H1 (cell line): ENCODE results near the gene GPR162. TPM values are rescaled to one million over a fixed set of nuclear protein-coding genes. Genes with fewer than 3 reads are reported as not detected.
A peak's percentile ranks its signal among the peaks of the same experiment; 100 is the strongest.

Experiments
- CTCF ChIA-PET: fragments of 300-600 bp; sonication (Branson Sonifier 250); formaldehyde crosslinking; loops from one replicate; lab custom pipeline; 2021; ENCODE audit not compliant: partially characterized antibody; lab: Charles Lee
- POLR2A ChIA-PET: fragments of 300-600 bp; sonication (Branson Sonifier 250); formaldehyde crosslinking; loops from one replicate; lab custom pipeline; 2021; ENCODE audit warnings: inconsistent platforms; ENCODE audit not compliant: partially characterized antibody; lab: Charles Lee
- DNase-seq, 2 experiments: peaks; one replicate each; pipeline versions ENCODE4 v3.0.0 to v3.0.0-alpha.2; 2010 to 2022; ENCODE audit warnings: low spot score in 2 of 2, low read depth in 1 of 2, mixed read lengths in 1 of 2
- FAIRE-seq: peaks from 2 replicates; lab custom pipeline; 2011; peaks lifted over from hg19 to GRCh38; lab: Jason Lieb, UNC
- H2AFZ ChIP-seq: 2 replicates; pipeline ENCODE4 v1.8.1; 2012; ENCODE audit warnings: low read length, inconsistent platforms
- H2AK5ac ChIP-seq: 2 replicates; pipeline ENCODE4 v1.6.1; 2013; ENCODE audit warnings: low read depth, low read length
- H2BK120ac ChIP-seq: replicated peaks from 2 replicates; pipeline ENCODE3; 2013; ENCODE audit warnings: low read depth, low read length, inconsistent platforms
- H2BK12ac ChIP-seq: 2 replicates; pipeline ENCODE4 v1.6.1; 2013; ENCODE audit warnings: low read depth, low read length
- H2BK15ac ChIP-seq: 2 replicates; pipeline ENCODE4 v1.6.1; 2013; ENCODE audit warnings: low read length
- H2BK20ac ChIP-seq: 2 replicates; pipeline ENCODE4 v1.6.1; 2013; ENCODE audit warnings: low read length
- H2BK5ac ChIP-seq: 2 replicates; pipeline ENCODE4 v1.6.1; 2013; ENCODE audit warnings: low read depth, low read length
- H3K14ac ChIP-seq: 2 replicates; pipeline ENCODE4 v1.6.1; 2013; ENCODE audit warnings: inconsistent platforms; ENCODE audit not compliant: insufficient read length
- H3K18ac ChIP-seq: 2 replicates; pipeline ENCODE4 v1.6.1; 2013; ENCODE audit warnings: low read length; ENCODE audit errors: extremely low read depth
- H3K23ac ChIP-seq: 2 replicates; pipeline ENCODE4 v1.6.1; 2013; ENCODE audit warnings: inconsistent platforms; ENCODE audit not compliant: insufficient read length
- H3K23me2 ChIP-seq: 2 replicates; pipeline ENCODE4 v1.6.1; 2013; ENCODE audit warnings: low read depth, low read length
- H3K27ac ChIP-seq: 2 replicates; pipeline ENCODE4 v1.6.1; 2011; ENCODE audit warnings: low read depth, low read length, inconsistent platforms
- H3K27me3 ChIP-seq, 4 experiments: replicated peaks in 1 of 4; 1 replicate in 1 of 4; 2 replicates in 3 of 4; pipeline versions ENCODE4 v1.6.1 to v1.8.1; 2011 to 2013; ENCODE audit warnings: low read length in 3 of 4, mild to moderate bottlenecking in 3 of 4, inconsistent platforms in 2 of 4, mixed read lengths in 2 of 4, moderate library complexity in 1 of 4; ENCODE audit not compliant: control insufficient read depth in 3 of 4, insufficient read depth in 3 of 4; ENCODE audit errors: extremely low read depth in 1 of 4
- H3K36me3 ChIP-seq, 4 experiments: 2 replicates each; pipeline versions ENCODE4 v1.6.1 to v1.8.1; 2011 to 2013; ENCODE audit warnings: mild to moderate bottlenecking in 4 of 4, low read length in 3 of 4, moderate library complexity in 2 of 4, control low read depth in 1 of 4, inconsistent platforms in 1 of 4; ENCODE audit not compliant: insufficient read depth in 4 of 4, control insufficient read depth in 2 of 4
- H3K4ac ChIP-seq: replicated peaks from 2 replicates; pipeline ENCODE3; 2013; ENCODE audit warnings: low read length, low read depth, mixed read lengths, inconsistent platforms; ENCODE audit not compliant: insufficient read length
- H3K4me1 ChIP-seq, 4 experiments: replicated peaks in 1 of 4; 1 replicate in 1 of 4; 2 replicates in 3 of 4; pipeline versions ENCODE4 v1.6.1 to v1.8.1; 2011 to 2013; ENCODE audit warnings: low read length in 3 of 4, inconsistent platforms in 2 of 4, mixed read lengths in 1 of 4; ENCODE audit not compliant: insufficient read depth in 4 of 4, control insufficient read depth in 3 of 4
- H3K4me2 ChIP-seq, 2 experiments: 2 replicates each; pipeline versions ENCODE4 v1.6.1 to v1.8.1; 2011 to 2013; ENCODE audit warnings: low read depth in 2 of 2, low read length in 2 of 2, control low read depth in 1 of 2, inconsistent platforms in 1 of 2, mild to moderate bottlenecking in 1 of 2; ENCODE audit not compliant: insufficient read depth in 1 of 2
- H3K4me3 ChIP-seq, 4 experiments: fragments of 200-600, 300-600 bp in 1 of 4; sonication (generic), shearing (Covaris generic), sonication (Bioruptor Twin) in 1 of 4; 2 replicates each; pipeline versions ENCODE4 v1.5.1 to v1.8.1; 2011 to 2016; ENCODE audit warnings: low read length in 4 of 4, low read depth in 3 of 4, control low read depth in 2 of 4, inconsistent platforms in 2 of 4, mild to moderate bottlenecking in 2 of 4, mixed read lengths in 1 of 4, moderate library complexity in 1 of 4; ENCODE audit not compliant: insufficient read depth in 2 of 4; ENCODE audit errors: extremely low read depth in 1 of 4
- H3K56ac ChIP-seq: replicated peaks from 2 replicates; pipeline ENCODE3; 2013; ENCODE audit warnings: low read depth, mild to moderate bottlenecking, mixed read lengths, low read length, inconsistent platforms; ENCODE audit not compliant: insufficient read length
- H3K79me1 ChIP-seq: 2 replicates; pipeline ENCODE4 v1.6.1; 2013; ENCODE audit warnings: low read depth, low read length, control low read depth
- H3K79me2 ChIP-seq, 2 experiments: 2 replicates each; pipeline versions ENCODE4 v1.6.1 to v1.8.1; 2012 to 2013; ENCODE audit warnings: low read length in 2 of 2, mild to moderate bottlenecking in 2 of 2, inconsistent platforms in 1 of 2; ENCODE audit not compliant: insufficient read depth in 2 of 2, control insufficient read depth in 1 of 2
- H3K9ac ChIP-seq, 4 experiments: replicated peaks in 1 of 4; 1 replicate in 1 of 4; 2 replicates in 3 of 4; pipeline versions ENCODE4 v1.6.1 to v1.8.1; 2011 to 2013; ENCODE audit warnings: low read depth in 3 of 4, low read length in 3 of 4, control low read depth in 2 of 4, mild to moderate bottlenecking in 2 of 4, moderate library complexity in 2 of 4, inconsistent platforms in 1 of 4; ENCODE audit errors: extremely low read depth in 1 of 4
- H3K9me3 ChIP-seq, 2 experiments: 2 replicates each; pipeline versions ENCODE4 v1.6.1 to v1.8.1; 2012 to 2013; ENCODE audit warnings: mild to moderate bottlenecking in 2 of 2, moderate library complexity in 2 of 2, control low read depth in 1 of 2, inconsistent platforms in 1 of 2, low read depth in 1 of 2, low read length in 1 of 2, mixed read lengths in 1 of 2; ENCODE audit not compliant: insufficient read depth in 2 of 2
- H4K20me1 ChIP-seq, 2 experiments: replicated peaks in 1 of 2; 2 replicates each; pipeline versions ENCODE3 to v1.8.1; 2011 to 2013; ENCODE audit warnings: inconsistent platforms in 2 of 2, low read length in 2 of 2, mild to moderate bottlenecking in 1 of 2; ENCODE audit not compliant: insufficient read depth in 2 of 2, control insufficient read depth in 1 of 2
- H4K5ac ChIP-seq: 2 replicates; pipeline ENCODE4 v1.6.1; 2013; ENCODE audit warnings: low read length, low read depth, mixed read lengths, inconsistent platforms; ENCODE audit not compliant: insufficient read length
- H4K8ac ChIP-seq: 2 replicates; pipeline ENCODE4 v1.8.0; 2013; ENCODE audit warnings: mild to moderate bottlenecking, moderate library complexity, low read length, inconsistent platforms; ENCODE audit not compliant: insufficient read depth; ENCODE audit errors: extremely low read depth
- H4K91ac ChIP-seq: replicated peaks from 2 replicates; pipeline ENCODE3; 2013; ENCODE audit warnings: low read length, mixed read lengths, inconsistent platforms; ENCODE audit not compliant: insufficient read length
- CTCF ChIP-seq, 3 experiments: IDR thresholded peaks; 1 replicate in 2 of 3; 2 replicates in 1 of 3; pipeline versions ENCODE4 v1.5.1 to v1.6.1; 2011; ENCODE audit warnings: low read length in 3 of 3, mild to moderate bottlenecking in 3 of 3, inconsistent platforms in 2 of 3, low read depth in 1 of 3, moderate library complexity in 1 of 3; ENCODE audit not compliant: insufficient read depth in 1 of 3; ENCODE audit errors: control extremely low read depth in 1 of 3
- NRF1 ChIP-seq: IDR thresholded peaks from 2 replicates; pipeline ENCODE4 v1.6.1; 2011; ENCODE audit warnings: mild to moderate bottlenecking, low read depth, low read length, improper control_type of control experiment
- RNF2 ChIP-seq: fragments of 200-900, 300-1000 bp; sonication (generic); IDR thresholded peaks from 2 replicates; pipeline ENCODE4 v1.7.1; 2016; ENCODE audit warnings: borderline replicate concordance, low read depth, mild to moderate bottlenecking, antibody characterized with exemption, low read length; ENCODE audit not compliant: poor library complexity, severe bottlenecking; ENCODE audit errors: missing control alignments
- SAP30 ChIP-seq: fragments of 300-600 bp; sonication (generic); IDR thresholded peaks from 2 replicates; pipeline ENCODE4 v1.7.1; 2012; ENCODE audit warnings: low read length, moderate library complexity, mild to moderate bottlenecking, inconsistent platforms; ENCODE audit not compliant: insufficient read depth, insufficient replicate concordance
- SIX5 ChIP-seq: IDR thresholded peaks from 2 replicates; pipeline ENCODE4 v1.6.1; 2011; ENCODE audit warnings: mild to moderate bottlenecking, low read depth, low read length
- SUZ12 ChIP-seq: fragments of 200-600 bp; sonication (generic); IDR thresholded peaks from 2 replicates; pipeline ENCODE4 v1.6.1; 2012; ENCODE audit warnings: mild to moderate bottlenecking, inconsistent platforms, low read length, moderate library complexity, mixed read lengths
- TBP ChIP-seq: IDR thresholded peaks from 2 replicates; pipeline ENCODE4 v1.6.1; 2011; ENCODE audit warnings: low read depth, low read length, improper control_type of control experiment
- TEAD4 ChIP-seq: IDR thresholded peaks from 2 replicates; pipeline ENCODE4 v1.6.1; 2012; ENCODE audit warnings: low read depth, low read length, inconsistent platforms, mixed read lengths
- WGBS, 2 experiments: shearing (Covaris generic) in 1 of 2; methylation state at CpG; one replicate each; pipeline versions ENCODE4 v1.1.6 to v1.1.7; 2013 to 2015; ENCODE audit warnings: low lambda C conversion rate in 2 of 2, mixed read lengths in 2 of 2, inconsistent platforms in 1 of 2, low coverage in 1 of 2, missing lambda C conversion rate in 1 of 2; ENCODE audit not compliant: insufficient replicate concordance in 2 of 2, insufficient coverage in 1 of 2, insufficient read length in 1 of 2; ENCODE audit errors: extremely low coverage in 1 of 2, missing lambda C conversion rate in 1 of 2; 5-methylcytosine and 5-hydroxymethylcytosine counted together
- polyA plus RNA-seq, 7 experiments: library from polyadenylated mRNA; depleted of rRNA in 3 of 7; stranded (reverse) in 5 of 7; unstranded in 2 of 7; fragments of >200 nt in 5 of 7; fragments of 200-250 nt in 2 of 7; gene quantifications; 1 replicate in 5 of 7; 2 replicates in 1 of 7; 4 replicates in 1 of 7; pipeline versions ENCODE4 v1.2.1 to v1.2.3, GENCODE V29; 2011 to 2013; ENCODE audit warnings: missing spikeins in 2 of 7, mixed read lengths in 2 of 7
- total RNA-seq: library from RNA; stranded (reverse); fragmentation: NEBNext Ultra II Directional; extraction: Animal tissue kit (Norgen Biotek cat#: 25700); gene quantifications from 2 replicates; pipeline ENCODE4 v1.2.1, GENCODE V29; 2021

The GPR162 gene
- total and polyA plus RNA-seq, 2 of the 8 experiments (the other 6 are each of a cell fraction or from before 2014, with no cell fraction given) = 7.3 to 8.8 TPM

GRCh38 chr12:6777386-6777785 lies 44.2 kb upstream of the GPR162 start:
- H4K91ac ChIP-seq = no peak overlapping the region
- H3K27ac ChIP-seq = no peak overlapping the region
- H3K79me1 ChIP-seq = no peaks in the 10 kb centered on the region
- H3K23me2 ChIP-seq = peaks cover 15% of the 10 kb centered on the region
- H2AK5ac ChIP-seq = no peak overlapping the region
- H3K18ac ChIP-seq = no peak overlapping the region; the same call in 1 of the 2 replicates
- H4K5ac ChIP-seq = no peak overlapping the region
- no peaks in the 10 kb centered on the region for H4K20me1 ChIP-seq
- no peak overlapping the region for H3K4me3 ChIP-seq
- H3K9me3 ChIP-seq = no peaks in the 10 kb centered on the region
- H3K4ac ChIP-seq = no peak overlapping the region
- DNase-seq (no peak), FAIRE-seq (no peak)
- no peak overlapping the region for H2BK5ac ChIP-seq
- H3K79me2 ChIP-seq = no peaks in the 10 kb centered on the region
- WGBS, 2 experiments = 94% methylated on average over 5 of the region's 5 CpGs; no CpG with 5 or more reads in 1 of the 2 experiments
- peak overlapping the region; percentile 88 to 90; a peak in 2 of 4 replicates for H3K4me2 ChIP-seq
- H3K56ac ChIP-seq = no peak overlapping the region
- CTCF ChIA-PET = interaction anchor here (0.8 to 29.6 kb wide), 10 partner anchors 9 to 92 kb away, joined by 3 to 532 read pairs (median 7); partner anchors contain the start of genes CD4, GNB3, GPR162 and LAG3
- no peak overlapping the region for H3K14ac ChIP-seq
- no peaks in the 10 kb centered on the region for H3K36me3 ChIP-seq
- no peak overlapping the region for H2AFZ ChIP-seq
- peaks cover 0 to 36% (median 26%) of the 10 kb centered on the region in 4 experiments; a peak in 5 of 7 replicates for H3K27me3 ChIP-seq
- H3K4me1 ChIP-seq = peaks cover 5 to 28% (median 20%) of the 10 kb centered on the region in 4 experiments
- no peak overlapping the region for H3K9ac ChIP-seq
- TF ChIP-seq RNF2 (no peak), CTCF (IDR thresholded peaks at IDR 0.05; ENCODE audit: control extremely low read depth in 1 of 3, insufficient read depth in 1 of 3, low read depth in 1 of 3, low read length in 3 of 3) (no peak), SUZ12 (no peak), TEAD4 (no peak), SIX5 (no peak), TBP (no peak), SAP30 (no peak), NRF1 (no peak)
- TF ChIP-seq, all 59 proteins: peak for 0
- 0 out of 2 replicates have a peak overlapping the region, but pooled peaks have one; percentile 39 for H2BK12ac ChIP-seq
- no peak overlapping the region; the same call in 1 of the 2 replicates for H2BK15ac ChIP-seq
- H4K8ac ChIP-seq = no peak overlapping the region; the same call in 1 of the 2 replicates
- no peak overlapping the region for H2BK120ac ChIP-seq
- no peak overlapping the region for H2BK20ac ChIP-seq
- POLR2A ChIA-PET = interaction anchor here (0.7 to 10.4 kb wide), 12 partner anchors 10 to 107 kb away, joined by 3 to 97 read pairs (median 4); partner anchors contain the start of genes CD4, GPR162, MLF2 and PTMS
- no peak overlapping the region for H3K23ac ChIP-seq
